ENCODE measurements around the gene NR2C2. TPM values are rescaled to one million over a fixed set of nuclear protein-coding genes. Genes with fewer than 3 reads are reported as not detected.
A peak's percentile ranks its signal among the peaks of the same experiment; 100 is the strongest.

NR2C2 gene
- total RNA-seq, 1 donor from 2014 or later: 43.6 TPM

- TF ChIP-seq, protein P1, sequence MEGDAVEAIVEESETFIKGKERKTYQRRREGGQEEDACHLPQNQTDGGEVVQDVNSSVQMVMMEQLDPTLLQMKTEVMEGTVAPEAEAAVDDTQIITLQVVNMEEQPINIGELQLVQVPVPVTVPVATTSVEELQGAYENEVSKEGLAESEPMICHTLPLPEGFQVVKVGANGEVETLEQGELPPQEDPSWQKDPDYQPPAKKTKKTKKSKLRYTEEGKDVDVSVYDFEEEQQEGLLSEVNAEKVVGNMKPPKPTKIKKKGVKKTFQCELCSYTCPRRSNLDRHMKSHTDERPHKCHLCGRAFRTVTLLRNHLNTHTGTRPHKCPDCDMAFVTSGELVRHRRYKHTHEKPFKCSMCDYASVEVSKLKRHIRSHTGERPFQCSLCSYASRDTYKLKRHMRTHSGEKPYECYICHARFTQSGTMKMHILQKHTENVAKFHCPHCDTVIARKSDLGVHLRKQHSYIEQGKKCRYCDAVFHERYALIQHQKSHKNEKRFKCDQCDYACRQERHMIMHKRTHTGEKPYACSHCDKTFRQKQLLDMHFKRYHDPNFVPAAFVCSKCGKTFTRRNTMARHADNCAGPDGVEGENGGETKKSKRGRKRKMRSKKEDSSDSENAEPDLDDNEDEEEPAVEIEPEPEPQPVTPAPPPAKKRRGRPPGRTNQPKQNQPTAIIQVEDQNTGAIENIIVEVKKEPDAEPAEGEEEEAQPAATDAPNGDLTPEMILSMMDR (conservative IDR thresholded peaks at IDR 0.05): no peak
- H3K4me3 Mint-ChIP-seq: no peak overlapping the region
- H3K9me3 Mint-ChIP-seq: no peaks in the 10 kb centered on the region
- H3K36me3 Mint-ChIP-seq: no peaks in the 10 kb centered on the region
- DNase-seq (ENCODE audit: extremely low spot score, unreplicated experiment): no peak
- peaks cover 32% of the 10 kb centered on the region for H3K27me3 Mint-ChIP-seq
- H3K27ac Mint-ChIP-seq: no peak overlapping the region
- peaks cover 3% of the 10 kb centered on the region for H3K4me1 Mint-ChIP-seq (ENCODE audit: unreplicated experiment)
These were observed 26.8 kb upstream of the NR2C2 start for GRCh38 chr3:14920536-14920935.

GRCh38 chr3:14921034-14921616, 26.3 kb upstream of the NR2C2 start:
- Mint-ChIP-seq H3K27me3 (peaks cover 32% of the 10 kb centered on the region), H3K27ac (no peak overlapping the region), H3K4me1 (ENCODE audit: unreplicated experiment) (peaks cover 3% of the 10 kb centered on the region), H3K9me3 (no peaks in the 10 kb centered on the region), H3K36me3 (no peaks in the 10 kb centered on the region), H3K4me3 (no peak overlapping the region)
- TF ChIP-seq, protein P1 (conservative IDR thresholded peaks at IDR 0.05): peak; percentile 98
- DNase-seq (ENCODE audit: extremely low spot score, unreplicated experiment): peak; percentile 89

DNA sequence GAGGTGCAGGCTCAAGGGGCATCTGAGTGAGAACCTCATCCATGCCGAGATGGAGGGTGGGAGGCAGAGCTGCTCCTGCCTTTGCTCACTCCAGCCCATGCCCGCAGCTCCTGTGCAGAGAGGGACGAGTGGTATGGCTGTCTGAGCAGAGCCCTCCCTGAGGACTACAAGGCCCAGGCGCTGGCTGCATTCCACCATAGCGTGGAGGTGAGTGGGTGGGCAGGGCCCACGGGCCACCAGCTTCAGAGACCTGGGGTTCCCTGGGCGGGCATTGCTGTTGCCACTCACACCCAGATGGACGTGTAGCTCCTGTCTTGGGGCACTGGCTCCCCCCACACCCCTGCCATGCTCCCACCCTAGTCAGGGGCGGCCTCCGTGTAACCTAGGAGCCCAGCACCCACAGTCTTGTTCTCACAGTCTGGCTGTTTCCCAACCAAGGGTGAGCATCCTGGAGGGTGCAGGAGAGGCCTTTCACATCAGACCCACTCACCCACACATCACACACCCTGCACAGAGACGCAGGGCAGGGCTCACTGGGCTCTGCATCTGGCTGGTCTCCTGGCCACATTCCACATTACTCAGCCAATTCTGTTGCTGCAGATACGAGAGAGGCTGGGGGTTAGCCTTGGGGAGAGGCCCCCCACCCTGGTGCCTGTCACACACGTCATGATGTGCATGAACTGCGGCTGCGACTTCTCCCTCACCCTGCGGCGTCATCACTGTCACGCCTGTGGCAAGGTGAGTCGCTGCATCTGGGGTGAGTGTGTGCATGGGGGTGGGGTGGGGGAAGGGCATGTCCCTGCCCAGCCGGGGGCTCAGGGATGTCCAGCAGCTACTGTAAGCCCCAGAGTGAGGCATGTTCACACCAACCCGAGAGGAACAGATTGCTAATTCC, 25.3 kb upstream of the NR2C2 start:
- no peak for DNase-seq (ENCODE audit: extremely low spot score, unreplicated experiment)
- Mint-ChIP-seq H3K4me3 (no peak overlapping the region), H3K36me3 (no peaks in the 10 kb centered on the region), H3K27me3 (peaks cover 27% of the 10 kb centered on the region), H3K4me1 (ENCODE audit: unreplicated experiment) (peaks cover 3% of the 10 kb centered on the region), H3K9me3 (no peaks in the 10 kb centered on the region), H3K27ac (no peak overlapping the region)
- TF ChIP-seq, protein P1 (conservative IDR thresholded peaks at IDR 0.05): no peak

- TF ChIP-seq, protein P1 (conservative IDR thresholded peaks at IDR 0.05): no peak
- H3K4me3 Mint-ChIP-seq: no peak overlapping the region
- DNase-seq (ENCODE audit: extremely low spot score, unreplicated experiment): no peak
- no peaks in the 10 kb centered on the region for H3K36me3 Mint-ChIP-seq
- no peaks in the 10 kb centered on the region for H3K9me3 Mint-ChIP-seq
- peaks cover 19% of the 10 kb centered on the region for H3K27me3 Mint-ChIP-seq
- H3K27ac Mint-ChIP-seq: no peak overlapping the region
- peaks cover 3% of the 10 kb centered on the region for H3K4me1 Mint-ChIP-seq (ENCODE audit: unreplicated experiment)
These were observed 24.5 kb upstream of the NR2C2 start for GRCh38 chr3:14922863-14923262.

DNA sequence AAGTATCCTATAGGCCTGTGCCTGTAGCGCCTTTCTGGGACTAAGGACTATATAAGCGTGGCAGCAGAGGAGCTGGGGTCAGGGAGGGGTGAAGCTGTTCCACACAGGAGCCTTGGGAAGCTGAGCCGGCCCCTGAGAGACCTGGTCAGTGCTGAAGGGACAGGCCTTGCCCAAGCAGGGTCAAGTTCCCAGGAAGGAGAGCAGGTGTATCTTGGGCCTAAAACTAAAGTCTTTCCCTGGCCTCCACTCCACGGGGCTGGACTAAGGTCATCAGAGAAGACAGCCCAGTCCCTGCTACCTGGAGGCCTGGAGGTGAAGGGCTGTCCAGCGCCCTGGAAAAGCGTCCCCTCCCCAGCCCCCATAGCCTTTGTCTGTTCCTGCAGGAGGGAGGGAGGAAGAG, 23.9 kb upstream of the NR2C2 start:
- no peak for DNase-seq (ENCODE audit: extremely low spot score, unreplicated experiment)
- H3K4me3 Mint-ChIP-seq: no peak overlapping the region
- H3K27me3 Mint-ChIP-seq: peaks cover 16% of the 10 kb centered on the region
- H3K4me1 Mint-ChIP-seq (ENCODE audit: unreplicated experiment): peaks cover 3% of the 10 kb centered on the region
- TF ChIP-seq, protein P1 (conservative IDR thresholded peaks at IDR 0.05): no peak
- H3K27ac Mint-ChIP-seq: no peak overlapping the region
- no peaks in the 10 kb centered on the region for H3K36me3 Mint-ChIP-seq
- H3K9me3 Mint-ChIP-seq: no peaks in the 10 kb centered on the region

Measured in type B pancreatic cell (in vitro differentiated cells).